H1 (cell line): ENCODE data around the gene BSCL2. TPM values are rescaled to one million over a fixed set of nuclear protein-coding genes. Genes with fewer than 3 reads are reported as not detected.

Experiments used
- CTCF ChIA-PET: fragments of 300-600 bp; sonication (Branson Sonifier 250); formaldehyde crosslinking; loops from one replicate; lab custom pipeline; 2021; ENCODE audit not compliant: partially characterized antibody; lab: Charles Lee
- POLR2A ChIA-PET: fragments of 300-600 bp; sonication (Branson Sonifier 250); formaldehyde crosslinking; loops from one replicate; lab custom pipeline; 2021; ENCODE audit warnings: inconsistent platforms; ENCODE audit not compliant: partially characterized antibody; lab: Charles Lee
- DNase-seq, 2 experiments: peaks; one replicate each; pipeline versions ENCODE4 v3.0.0 to v3.0.0-alpha.2; 2010 to 2022; ENCODE audit warnings: low spot score in 2 of 2, low read depth in 1 of 2, mixed read lengths in 1 of 2
- FAIRE-seq: peaks from 2 replicates; lab custom pipeline; 2011; peaks lifted over from hg19 to GRCh38; lab: Jason Lieb, UNC
- H2AFZ ChIP-seq: 2 replicates; pipeline ENCODE4 v1.8.1; 2012; ENCODE audit warnings: low read length, inconsistent platforms
- H2AK5ac ChIP-seq: 2 replicates; pipeline ENCODE4 v1.6.1; 2013; ENCODE audit warnings: low read depth, low read length
- H2BK120ac ChIP-seq: replicated peaks from 2 replicates; pipeline ENCODE3; 2013; ENCODE audit warnings: low read depth, low read length, inconsistent platforms
- H2BK12ac ChIP-seq: 2 replicates; pipeline ENCODE4 v1.6.1; 2013; ENCODE audit warnings: low read depth, low read length
- H2BK15ac ChIP-seq: 2 replicates; pipeline ENCODE4 v1.6.1; 2013; ENCODE audit warnings: low read length
- H2BK20ac ChIP-seq: 2 replicates; pipeline ENCODE4 v1.6.1; 2013; ENCODE audit warnings: low read length
- H2BK5ac ChIP-seq: 2 replicates; pipeline ENCODE4 v1.6.1; 2013; ENCODE audit warnings: low read depth, low read length
- H3K14ac ChIP-seq: 2 replicates; pipeline ENCODE4 v1.6.1; 2013; ENCODE audit warnings: inconsistent platforms; ENCODE audit not compliant: insufficient read length
- H3K18ac ChIP-seq: 2 replicates; pipeline ENCODE4 v1.6.1; 2013; ENCODE audit warnings: low read length; ENCODE audit errors: extremely low read depth
- H3K23ac ChIP-seq: 2 replicates; pipeline ENCODE4 v1.6.1; 2013; ENCODE audit warnings: inconsistent platforms; ENCODE audit not compliant: insufficient read length
- H3K23me2 ChIP-seq: 2 replicates; pipeline ENCODE4 v1.6.1; 2013; ENCODE audit warnings: low read depth, low read length
- H3K27ac ChIP-seq: 2 replicates; pipeline ENCODE4 v1.6.1; 2011; ENCODE audit warnings: low read depth, low read length, inconsistent platforms
- H3K27me3 ChIP-seq, 4 experiments: replicated peaks in 1 of 4; 1 replicate in 1 of 4; 2 replicates in 3 of 4; pipeline versions ENCODE4 v1.6.1 to v1.8.1; 2011 to 2013; ENCODE audit warnings: low read length in 3 of 4, mild to moderate bottlenecking in 3 of 4, inconsistent platforms in 2 of 4, mixed read lengths in 2 of 4, moderate library complexity in 1 of 4; ENCODE audit not compliant: control insufficient read depth in 3 of 4, insufficient read depth in 3 of 4; ENCODE audit errors: extremely low read depth in 1 of 4
- H3K36me3 ChIP-seq, 4 experiments: 2 replicates each; pipeline versions ENCODE4 v1.6.1 to v1.8.1; 2011 to 2013; ENCODE audit warnings: mild to moderate bottlenecking in 4 of 4, low read length in 3 of 4, moderate library complexity in 2 of 4, control low read depth in 1 of 4, inconsistent platforms in 1 of 4; ENCODE audit not compliant: insufficient read depth in 4 of 4, control insufficient read depth in 2 of 4
- H3K4ac ChIP-seq: replicated peaks from 2 replicates; pipeline ENCODE3; 2013; ENCODE audit warnings: low read length, low read depth, mixed read lengths, inconsistent platforms; ENCODE audit not compliant: insufficient read length
- H3K4me1 ChIP-seq, 4 experiments: replicated peaks in 1 of 4; 1 replicate in 1 of 4; 2 replicates in 3 of 4; pipeline versions ENCODE4 v1.6.1 to v1.8.1; 2011 to 2013; ENCODE audit warnings: low read length in 3 of 4, inconsistent platforms in 2 of 4, mixed read lengths in 1 of 4; ENCODE audit not compliant: insufficient read depth in 4 of 4, control insufficient read depth in 3 of 4
- H3K4me2 ChIP-seq, 2 experiments: 2 replicates each; pipeline versions ENCODE4 v1.6.1 to v1.8.1; 2011 to 2013; ENCODE audit warnings: low read depth in 2 of 2, low read length in 2 of 2, control low read depth in 1 of 2, inconsistent platforms in 1 of 2, mild to moderate bottlenecking in 1 of 2; ENCODE audit not compliant: insufficient read depth in 1 of 2
- H3K4me3 ChIP-seq, 4 experiments: fragments of 200-600, 300-600 bp in 1 of 4; sonication (generic), shearing (Covaris generic), sonication (Bioruptor Twin) in 1 of 4; 2 replicates each; pipeline versions ENCODE4 v1.5.1 to v1.8.1; 2011 to 2016; ENCODE audit warnings: low read length in 4 of 4, low read depth in 3 of 4, control low read depth in 2 of 4, inconsistent platforms in 2 of 4, mild to moderate bottlenecking in 2 of 4, mixed read lengths in 1 of 4, moderate library complexity in 1 of 4; ENCODE audit not compliant: insufficient read depth in 2 of 4; ENCODE audit errors: extremely low read depth in 1 of 4
- H3K56ac ChIP-seq: replicated peaks from 2 replicates; pipeline ENCODE3; 2013; ENCODE audit warnings: low read depth, mild to moderate bottlenecking, mixed read lengths, low read length, inconsistent platforms; ENCODE audit not compliant: insufficient read length
- H3K79me1 ChIP-seq: 2 replicates; pipeline ENCODE4 v1.6.1; 2013; ENCODE audit warnings: low read depth, low read length, control low read depth
- H3K79me2 ChIP-seq, 2 experiments: 2 replicates each; pipeline versions ENCODE4 v1.6.1 to v1.8.1; 2012 to 2013; ENCODE audit warnings: low read length in 2 of 2, mild to moderate bottlenecking in 2 of 2, inconsistent platforms in 1 of 2; ENCODE audit not compliant: insufficient read depth in 2 of 2, control insufficient read depth in 1 of 2
- H3K9ac ChIP-seq, 4 experiments: replicated peaks in 1 of 4; 1 replicate in 1 of 4; 2 replicates in 3 of 4; pipeline versions ENCODE4 v1.6.1 to v1.8.1; 2011 to 2013; ENCODE audit warnings: low read depth in 3 of 4, low read length in 3 of 4, control low read depth in 2 of 4, mild to moderate bottlenecking in 2 of 4, moderate library complexity in 2 of 4, inconsistent platforms in 1 of 4; ENCODE audit errors: extremely low read depth in 1 of 4
- H3K9me3 ChIP-seq, 2 experiments: 2 replicates each; pipeline versions ENCODE4 v1.6.1 to v1.8.1; 2012 to 2013; ENCODE audit warnings: mild to moderate bottlenecking in 2 of 2, moderate library complexity in 2 of 2, control low read depth in 1 of 2, inconsistent platforms in 1 of 2, low read depth in 1 of 2, low read length in 1 of 2, mixed read lengths in 1 of 2; ENCODE audit not compliant: insufficient read depth in 2 of 2
- H4K20me1 ChIP-seq, 2 experiments: replicated peaks in 1 of 2; 2 replicates each; pipeline versions ENCODE3 to v1.8.1; 2011 to 2013; ENCODE audit warnings: inconsistent platforms in 2 of 2, low read length in 2 of 2, mild to moderate bottlenecking in 1 of 2; ENCODE audit not compliant: insufficient read depth in 2 of 2, control insufficient read depth in 1 of 2
- H4K5ac ChIP-seq: 2 replicates; pipeline ENCODE4 v1.6.1; 2013; ENCODE audit warnings: low read length, low read depth, mixed read lengths, inconsistent platforms; ENCODE audit not compliant: insufficient read length
- H4K8ac ChIP-seq: 2 replicates; pipeline ENCODE4 v1.8.0; 2013; ENCODE audit warnings: mild to moderate bottlenecking, moderate library complexity, low read length, inconsistent platforms; ENCODE audit not compliant: insufficient read depth; ENCODE audit errors: extremely low read depth
- H4K91ac ChIP-seq: replicated peaks from 2 replicates; pipeline ENCODE3; 2013; ENCODE audit warnings: low read length, mixed read lengths, inconsistent platforms; ENCODE audit not compliant: insufficient read length
- CBX5 ChIP-seq: fragments of 300-800, 300-1000 bp; sonication (generic); IDR thresholded peaks from 2 replicates; pipeline ENCODE4 v1.7.1; 2016; ENCODE audit warnings: antibody characterized with exemption, low read length, low read depth
- CBX8 ChIP-seq: fragments of 300-800, 300-1000 bp; sonication (generic); IDR thresholded peaks from 2 replicates; pipeline ENCODE4 v1.7.1; 2016; ENCODE audit warnings: low read depth, low read length, borderline replicate concordance
- CEBPB ChIP-seq: IDR thresholded peaks from 2 replicates; pipeline ENCODE4 v1.6.1; 2012; ENCODE audit warnings: low read depth, low read length
- GABPA ChIP-seq: IDR thresholded peaks from 2 replicates; pipeline ENCODE4 v1.6.1; 2011; ENCODE audit warnings: mild to moderate bottlenecking, low read length, moderate library complexity, borderline replicate concordance; ENCODE audit not compliant: insufficient read depth
- HDAC2 ChIP-seq, 2 experiments: fragments of 300-600 bp in 1 of 2; sonication (generic) in 1 of 2; IDR thresholded peaks; 2 replicates each; pipeline ENCODE4 v1.6.1; 2011 to 2012; ENCODE audit warnings: low read depth in 2 of 2, low read length in 2 of 2, mild to moderate bottlenecking in 2 of 2, moderate library complexity in 2 of 2, borderline replicate concordance in 1 of 2, inconsistent platforms in 1 of 2
- JUN ChIP-seq: IDR thresholded peaks from 2 replicates; pipeline ENCODE4 v1.6.1; 2011; ENCODE audit warnings: low read depth, mild to moderate bottlenecking, improper control_type of control experiment, low read length
- ZNF274 ChIP-seq: IDR thresholded peaks from 2 replicates; pipeline ENCODE4 v1.7.0; 2012; ENCODE audit warnings: low read length, borderline replicate concordance; ENCODE audit errors: extremely low read depth
- WGBS, 2 experiments: shearing (Covaris generic) in 1 of 2; methylation state at CpG; one replicate each; pipeline versions ENCODE4 v1.1.6 to v1.1.7; 2013 to 2015; ENCODE audit warnings: low lambda C conversion rate in 2 of 2, mixed read lengths in 2 of 2, inconsistent platforms in 1 of 2, low coverage in 1 of 2, missing lambda C conversion rate in 1 of 2; ENCODE audit not compliant: insufficient replicate concordance in 2 of 2, insufficient coverage in 1 of 2, insufficient read length in 1 of 2; ENCODE audit errors: extremely low coverage in 1 of 2, missing lambda C conversion rate in 1 of 2; 5-methylcytosine and 5-hydroxymethylcytosine counted together
- polyA plus RNA-seq, 7 experiments: library from polyadenylated mRNA; depleted of rRNA in 3 of 7; stranded (reverse) in 5 of 7; unstranded in 2 of 7; fragments of >200 nt in 5 of 7; fragments of 200-250 nt in 2 of 7; gene quantifications; 1 replicate in 5 of 7; 2 replicates in 1 of 7; 4 replicates in 1 of 7; pipeline versions ENCODE4 v1.2.1 to v1.2.3, GENCODE V29; 2011 to 2013; ENCODE audit warnings: missing spikeins in 2 of 7, mixed read lengths in 2 of 7
- total RNA-seq: library from RNA; stranded (reverse); fragmentation: NEBNext Ultra II Directional; extraction: Animal tissue kit (Norgen Biotek cat#: 25700); gene quantifications from 2 replicates; pipeline ENCODE4 v1.2.1, GENCODE V29; 2021
- TF ChIP-seq, protein P1 (sequence below): IDR thresholded peaks from 2 replicates; pipeline ENCODE4 v1.6.1; 2012; ENCODE audit warnings: inconsistent platforms

BSCL2 gene
- total and polyA plus RNA-seq, 2 of the 8 experiments (the other 6 are each of a cell fraction or from before 2014, with no cell fraction given): 59.5 to 264 TPM

DNA sequence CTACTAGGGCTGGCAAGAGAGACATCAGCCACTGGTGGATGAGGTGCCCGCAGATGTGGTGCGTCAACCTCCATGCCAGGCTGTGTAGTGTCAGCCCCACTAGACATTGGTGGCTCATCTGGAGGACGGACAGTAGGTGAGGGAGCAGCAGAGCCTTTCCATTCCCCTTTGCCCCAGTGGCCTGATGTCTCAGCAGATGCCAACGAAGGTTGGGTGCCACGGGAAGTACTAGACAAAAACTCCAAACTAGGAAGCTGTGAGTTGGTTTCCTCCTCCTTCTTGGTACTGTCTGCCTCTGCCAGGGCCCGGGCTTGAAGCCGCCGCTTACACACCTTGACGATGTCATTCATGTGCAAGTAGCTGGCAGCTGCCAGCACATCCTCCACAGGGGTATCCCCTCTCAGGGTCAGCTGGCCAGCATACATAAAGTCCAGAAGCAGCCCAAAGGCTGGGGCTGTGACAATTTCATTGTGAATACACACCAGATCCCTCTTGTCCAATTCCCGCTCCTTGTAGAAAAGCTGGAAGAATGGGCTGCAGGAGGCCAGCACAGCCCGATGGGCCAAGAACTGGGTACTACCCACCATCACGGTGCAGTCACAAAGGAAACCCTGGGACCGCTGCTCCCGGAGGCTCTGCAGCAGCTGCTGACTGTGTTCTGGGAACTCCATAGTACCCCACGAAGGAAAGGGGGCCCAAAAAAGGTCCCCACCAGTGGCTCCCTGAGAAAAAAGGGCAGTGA is 45.9 kb upstream of the BSCL2 start:
- H2BK15ac ChIP-seq: no peak overlapping the region
- no peak overlapping the region for H4K8ac ChIP-seq
- H4K20me1 ChIP-seq: peaks cover 14 to 22% of the 10 kb centered on the region in 2 experiments
- no peaks in the 10 kb centered on the region for H3K9me3 ChIP-seq
- WGBS, 2 experiments: 92% methylated on average over 15 of the region's 15 CpGs; no CpG with 5 or more reads in 1 of the 2 experiments
- H3K27me3 ChIP-seq: no peaks in the 10 kb centered on the region
- peaks cover 16% of the 10 kb centered on the region for H3K79me1 ChIP-seq
- peak overlapping the region; percentile 96; the same call in 1 of the 2 replicates for H2BK5ac ChIP-seq
- H4K91ac ChIP-seq: no peak overlapping the region
- H2AFZ ChIP-seq: no peak overlapping the region
- peak overlapping the region; percentile 74 to 89 (median 82); a peak in 6 of 8 replicates for H3K4me3 ChIP-seq
- H3K9ac ChIP-seq: peak overlapping the region in 2 of 4 experiments; percentile 18 to 29; a peak in 2 of 7 replicates
- H2BK120ac ChIP-seq: no peak overlapping the region
- H2AK5ac ChIP-seq: no peak overlapping the region
- no peak overlapping the region for H3K56ac ChIP-seq
- peaks cover 4 to 7% (median 4%) of the 10 kb centered on the region in 4 experiments for H3K4me1 ChIP-seq
- no peaks in the 10 kb centered on the region; the same call in 1 of the 2 replicates for H3K23me2 ChIP-seq
- ChIA-PET CTCF (interaction anchor here (0.6 to 5.4 kb wide), 14 partner anchors 9 to 159 kb away, joined by 3 to 48 read pairs (median 4); partner anchors contain the start of genes HNRNPUL2, POLR2G, TAF6L and TMEM179B), POLR2A (interaction anchor here (0.9 to 16.9 kb wide), 28 partner anchors 8 to 179 kb away, joined by 3 to 192 read pairs (median 8); partner anchors contain the start of genes BSCL2, C11orf98, CSKMT and EEF1G)
- H2BK20ac ChIP-seq: no peak overlapping the region
- FAIRE-seq: no peak
- peak overlapping the region; percentile 63 to 82 for H3K4me2 ChIP-seq
- no peak overlapping the region for H4K5ac ChIP-seq
- no peak overlapping the region for H3K14ac ChIP-seq
- TF ChIP-seq CBX5 (no peak), JUN (no peak), ZNF274 (no peak), CBX8 (no peak), HDAC2 (IDR thresholded peaks at IDR 0.05; ENCODE audit: borderline replicate concordance in 1 of 2, low read depth in 2 of 2, low read length in 2 of 2) (no peak), GABPA (no peak), CEBPB (no peak)
- TF ChIP-seq, protein P1, sequence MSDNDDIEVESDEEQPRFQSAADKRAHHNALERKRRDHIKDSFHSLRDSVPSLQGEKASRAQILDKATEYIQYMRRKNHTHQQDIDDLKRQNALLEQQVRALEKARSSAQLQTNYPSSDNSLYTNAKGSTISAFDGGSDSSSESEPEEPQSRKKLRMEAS: no peak
- TF ChIP-seq, all 59 proteins: peak for 0
- no peak overlapping the region for H3K4ac ChIP-seq
- peak overlapping the region; percentile 0; the same call in 1 of the 2 replicates for H3K27ac ChIP-seq
- no peak overlapping the region for H3K18ac ChIP-seq
- H3K79me2 ChIP-seq: peaks cover 10 to 57% of the 10 kb centered on the region in 2 experiments
- H2BK12ac ChIP-seq: no peak overlapping the region; the same call in 1 of the 2 replicates
- peaks cover 14 to 34% (median 19%) of the 10 kb centered on the region in 4 experiments for H3K36me3 ChIP-seq
- no peak for DNase-seq
- no peak overlapping the region for H3K23ac ChIP-seq
